PC-3 (cell line): Measurements from ENCODE around the gene JAZF1.

Experiments
- CTCF ChIP-seq: fragments of 300-600 bp; sonication (generic); conservative IDR thresholded peaks from 2 replicates; pipeline ENCODE4 v1.5.1; 2017; ENCODE audit warnings: antibody characterized with exemption, low read depth, mild to moderate bottlenecking, low read length
- EZH2 ChIP-seq: fragments of 300-600 bp; sonication (generic); IDR thresholded peaks from one replicate; pipeline ENCODE4 v1.6.1; 2017; ENCODE audit warnings: antibody characterized with exemption, mild to moderate bottlenecking, low read length; ENCODE audit not compliant: unreplicated experiment
- EZH2phosphoT487 ChIP-seq: fragments of 300-600 bp; sonication (generic); IDR thresholded peaks from 2 replicates; pipeline ENCODE4 v1.6.1; 2018; ENCODE audit warnings: mild to moderate bottlenecking, antibody characterized with exemption, low read length, borderline replicate concordance

- TF ChIP-seq EZH2 (no peak), CTCF (no peak), EZH2phosphoT487 (no peak)
These were observed 31.1 kb downstream of the JAZF1 start for GRCh38 chr7:28149291-28150101.
